Body of pancreas (tissue), 4 donors: ENCODE data around the gene RECK. TPM values are rescaled to one million over a fixed set of nuclear protein-coding genes. Genes with fewer than 3 reads are reported as not detected.

Experiments
- ATAC-seq: fragments of 150-250 bp; one replicate; pipeline ENCODE4 v1.9.1; 2016
- DNase-seq, 4 donors: peaks; one replicate each; pipeline ENCODE4 v3.0.0-alpha.2; 2019
- H3K27ac ChIP-seq, 4 donors: fragments of 200-600 bp; sonication (generic); 1 replicate in 3 of 4; 2 replicates in 1 of 4; pipeline versions ENCODE4 v1.5.1 to v1.6.1; 2016 to 2019; ENCODE audit warnings: mild to moderate bottlenecking in 1 of 4, mixed read lengths in 1 of 4, moderate library complexity in 1 of 4
- H3K27me3 ChIP-seq, 2 donors: fragments of 200-600 bp; sonication (generic); one replicate each; pipeline ENCODE4 v1.6.0; 2016; ENCODE audit warnings: mild to moderate bottlenecking in 1 of 2
- H3K36me3 ChIP-seq, 2 donors: fragments of 200-600 bp; sonication (generic); replicated peaks in 1 of 2; 2 replicates each; pipeline ENCODE4 v1.5.1; 2016; ENCODE audit warnings: low read depth in 2 of 2; ENCODE audit not compliant: insufficient read depth in 1 of 2
- H3K4me1 ChIP-seq: fragments of 200-600 bp; sonication (generic); one replicate; pipeline ENCODE4 v1.6.0; 2016
- H3K4me3 ChIP-seq, 2 donors: fragments of 200-600 bp; sonication (generic); 1 replicate in 1 of 2; 2 replicates in 1 of 2; pipeline ENCODE4 v1.5.1; 2016 to 2019
- H3K9me3 ChIP-seq, 3 donors: fragments of 200-600 bp; sonication (generic); 1 replicate in 2 of 3; 2 replicates in 1 of 3; pipeline ENCODE4 v1.5.1; 2016
- POLR2A ChIP-seq, 3 donors: fragments of 450-650 bp; IDR thresholded peaks; one replicate each; pipeline ENCODE4 v1.6.1; 2016; ENCODE audit warnings: antibody characterized with exemption in 3 of 3, mild to moderate bottlenecking in 2 of 3
- WGBS, 2 donors: methylation state at CpG; one replicate each; pipeline ENCODE4 v1.1.5; 2017; 5-methylcytosine and 5-hydroxymethylcytosine counted together
- intact Hi-C: fragments of 100-400 bp; cut with DNase I; formaldehyde crosslinking; loops from one replicate; pipeline ENCODE4 v1.15.1; 2023
- total RNA-seq, 2 donors: library from RNA; depleted of rRNA; stranded (reverse); fragments of >200 nt; gene quantifications; one replicate each; pipeline ENCODE4 v1.1.0, GENCODE V29; 2016
- TF ChIP-seq, protein P1 (sequence below), 7 experiments: fragments of 450-650 bp in 4 of 7; fragments of 200-600 bp in 3 of 7; sonication (generic) in 3 of 7; IDR thresholded peaks; one replicate each; pipeline ENCODE4 v1.5.1; 2016 to 2019; ENCODE audit warnings: antibody characterized with exemption in 7 of 7

The RECK gene
- total RNA-seq, 2 donors from 2014 or later, result 2.6 to 7.0 TPM

DNA sequence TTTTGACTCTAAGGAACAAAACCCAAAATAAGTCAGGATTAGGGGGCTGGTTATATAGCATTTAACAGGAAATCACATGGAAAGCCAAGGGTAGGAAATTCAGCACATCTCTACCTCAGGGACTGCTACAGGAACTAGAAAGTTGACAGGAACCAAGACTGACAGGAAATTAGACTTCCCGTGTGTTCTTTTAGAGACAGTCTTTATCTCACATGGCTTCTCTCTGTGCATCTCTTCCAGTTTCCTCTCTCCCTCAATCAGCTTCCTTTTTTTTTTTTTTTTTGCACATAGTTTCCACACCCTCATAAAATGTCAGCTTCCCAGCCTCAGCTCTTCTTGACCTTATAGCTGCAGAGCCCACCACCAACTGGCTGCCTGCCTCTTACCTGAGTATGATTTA is 4.8 kb downstream of the RECK start:
- H3K27me3 ChIP-seq, result no peaks in the 10 kb centered on the region
- H3K27ac ChIP-seq, result no peak overlapping the region
- TF ChIP-seq POLR2A (IDR thresholded peaks at IDR 0.05), result no peak
- TF ChIP-seq, protein P1, sequence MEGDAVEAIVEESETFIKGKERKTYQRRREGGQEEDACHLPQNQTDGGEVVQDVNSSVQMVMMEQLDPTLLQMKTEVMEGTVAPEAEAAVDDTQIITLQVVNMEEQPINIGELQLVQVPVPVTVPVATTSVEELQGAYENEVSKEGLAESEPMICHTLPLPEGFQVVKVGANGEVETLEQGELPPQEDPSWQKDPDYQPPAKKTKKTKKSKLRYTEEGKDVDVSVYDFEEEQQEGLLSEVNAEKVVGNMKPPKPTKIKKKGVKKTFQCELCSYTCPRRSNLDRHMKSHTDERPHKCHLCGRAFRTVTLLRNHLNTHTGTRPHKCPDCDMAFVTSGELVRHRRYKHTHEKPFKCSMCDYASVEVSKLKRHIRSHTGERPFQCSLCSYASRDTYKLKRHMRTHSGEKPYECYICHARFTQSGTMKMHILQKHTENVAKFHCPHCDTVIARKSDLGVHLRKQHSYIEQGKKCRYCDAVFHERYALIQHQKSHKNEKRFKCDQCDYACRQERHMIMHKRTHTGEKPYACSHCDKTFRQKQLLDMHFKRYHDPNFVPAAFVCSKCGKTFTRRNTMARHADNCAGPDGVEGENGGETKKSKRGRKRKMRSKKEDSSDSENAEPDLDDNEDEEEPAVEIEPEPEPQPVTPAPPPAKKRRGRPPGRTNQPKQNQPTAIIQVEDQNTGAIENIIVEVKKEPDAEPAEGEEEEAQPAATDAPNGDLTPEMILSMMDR (IDR thresholded peaks at IDR 0.05), result no peak
- H3K9me3 ChIP-seq, result no peaks in the 10 kb centered on the region
- peaks cover 10% of the 10 kb centered on the region for H3K4me1 ChIP-seq
- ATAC-seq (no peak), DNase-seq (no peak)
- WGBS, 2 donors, result 48 to 50% methylated on average over 1 of the region's 1 CpG
- no peak overlapping the region for H3K4me3 ChIP-seq
- H3K36me3 ChIP-seq, result no peaks in the 10 kb centered on the region
- intact Hi-C loops, result no loop called here

DNA sequence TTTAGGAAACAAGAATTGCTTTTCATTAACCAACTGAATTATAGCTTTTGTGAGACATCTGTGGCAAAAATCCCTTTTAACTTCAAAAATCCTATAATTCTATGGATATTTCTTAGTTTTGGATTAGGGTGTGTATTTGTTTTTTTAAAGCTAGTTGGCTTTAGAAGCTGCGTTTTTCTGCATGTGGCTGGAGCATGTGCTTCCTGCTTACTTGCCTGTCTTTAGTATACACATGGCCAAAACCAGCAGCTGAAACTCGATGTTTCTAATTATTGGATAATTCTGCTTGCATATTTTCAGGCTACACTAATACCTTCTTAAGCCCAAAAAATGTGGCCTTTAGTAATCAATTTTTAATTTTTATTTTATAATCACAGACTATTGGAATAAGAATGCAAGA is 8.9 kb downstream of the RECK start:
- Histone ChIP-seq H3K27ac (no peak overlapping the region), H3K36me3 (no peaks in the 10 kb centered on the region), H3K9me3 (no peaks in the 10 kb centered on the region), H3K4me1 (no peaks in the 10 kb centered on the region), H3K27me3 (no peaks in the 10 kb centered on the region), H3K4me3 (no peak overlapping the region)
- no peak for TF ChIP-seq POLR2A (IDR thresholded peaks at IDR 0.05)
- TF ChIP-seq, protein P1 (IDR thresholded peaks at IDR 0.05), result no peak
- intact Hi-C loops, result no loop called here
- ATAC-seq (no peak), DNase-seq (no peak)
- WGBS, 2 donors, result 80 to 82% methylated on average over 2 of the region's 2 CpGs

DNA sequence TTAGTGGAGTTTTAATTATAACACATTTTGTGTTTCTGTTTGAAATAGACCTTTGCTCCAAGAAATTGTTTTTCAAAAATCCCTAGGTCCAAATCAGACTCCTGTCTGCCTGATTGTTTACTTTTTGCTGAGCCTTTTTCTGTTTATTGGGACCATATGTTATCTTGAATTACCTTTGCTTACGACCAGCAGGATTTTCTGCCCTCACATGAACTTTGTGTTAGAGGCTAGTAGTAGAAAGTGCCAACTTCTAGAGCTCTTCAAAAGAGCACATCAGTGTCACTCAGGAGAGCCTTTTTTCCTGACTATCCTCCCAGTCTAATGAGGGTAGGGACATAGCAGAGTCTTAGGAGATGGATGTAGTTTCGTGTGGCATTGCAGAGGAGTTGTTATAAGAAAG is 10.2 kb downstream of the RECK start:
- no peak for DNase-seq
- Histone ChIP-seq H3K4me3 (no peak overlapping the region), H3K9me3 (no peaks in the 10 kb centered on the region), H3K4me1 (no peaks in the 10 kb centered on the region), H3K36me3 (no peaks in the 10 kb centered on the region), H3K27me3 (no peaks in the 10 kb centered on the region), H3K27ac (no peak overlapping the region)
- intact Hi-C loops, result no loop called here
- ATAC-seq, result no peak
- TF ChIP-seq POLR2A (IDR thresholded peaks at IDR 0.05), result no peak
- TF ChIP-seq, protein P1 (IDR thresholded peaks at IDR 0.05), result no peak
- WGBS, 2 donors, result 16 to 42% methylated on average over 2 of the region's 2 CpGs

DNA sequence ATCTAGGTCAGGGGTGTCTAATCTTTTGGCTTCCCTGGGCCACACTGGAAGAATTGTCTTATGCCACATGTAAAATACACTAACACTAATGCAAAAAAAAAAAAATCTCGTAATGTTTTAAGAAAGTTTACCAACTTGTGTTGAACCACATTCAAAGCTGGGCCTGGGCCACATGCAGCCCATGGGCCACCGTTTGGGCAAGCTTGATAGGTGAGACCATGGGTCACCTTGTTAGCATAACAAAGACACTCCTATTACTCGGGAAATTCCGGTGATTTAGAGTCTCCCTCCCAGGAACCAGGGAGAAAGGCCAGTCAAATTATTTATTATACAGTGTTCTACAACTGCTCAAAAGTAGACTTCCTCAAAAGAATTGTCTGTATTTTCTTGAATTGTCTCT is 12.7 kb downstream of the RECK start:
- no peaks in the 10 kb centered on the region for H3K4me1 ChIP-seq
- WGBS, 2 donors, result 66 to 69% methylated on average over 4 of the region's 4 CpGs
- TF ChIP-seq POLR2A (IDR thresholded peaks at IDR 0.05), result no peak
- TF ChIP-seq, protein P1 (IDR thresholded peaks at IDR 0.05), result no peak
- H3K9me3 ChIP-seq, result no peaks in the 10 kb centered on the region
- H3K36me3 ChIP-seq, result no peaks in the 10 kb centered on the region
- H3K27me3 ChIP-seq, result no peaks in the 10 kb centered on the region
- DNase-seq, result no peak
- intact Hi-C loops, result no loop called here
- no peak overlapping the region for H3K27ac ChIP-seq
- no peak for ATAC-seq
- H3K4me3 ChIP-seq, result no peak overlapping the region

DNA sequence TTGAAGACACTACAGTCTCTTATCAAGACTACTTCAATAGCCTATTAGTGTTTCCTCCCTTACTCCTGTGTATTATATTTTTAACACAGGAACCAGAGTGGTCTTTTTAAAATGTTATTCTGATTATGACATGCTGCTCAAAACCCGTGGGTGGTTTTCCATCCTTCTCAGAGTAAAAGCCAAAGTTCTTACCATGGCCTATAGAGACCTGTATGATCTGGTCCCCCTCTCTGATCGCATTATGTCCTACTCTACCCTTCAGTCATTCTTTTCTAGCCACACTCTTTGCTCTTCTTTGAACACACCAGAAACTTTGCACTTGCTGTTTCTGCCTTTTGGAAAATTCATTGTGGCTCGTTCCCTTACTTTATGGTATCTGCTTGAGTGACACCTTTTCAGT is 13.8 kb downstream of the RECK start:
- no peaks in the 10 kb centered on the region for H3K27me3 ChIP-seq

More for the DNA sequence above, 13.8 kb downstream of the RECK start:
- Histone ChIP-seq H3K9me3 (no peaks in the 10 kb centered on the region), H3K4me3 (no peak overlapping the region), H3K27ac (no peak overlapping the region), H3K36me3 (no peaks in the 10 kb centered on the region), H3K4me1 (no peaks in the 10 kb centered on the region)
- intact Hi-C loops, result no loop called here
- TF ChIP-seq, protein P1 (IDR thresholded peaks at IDR 0.05), result no peak
- no peak for TF ChIP-seq POLR2A (IDR thresholded peaks at IDR 0.05)
- ATAC-seq (no peak), DNase-seq (no peak)
- 85 to 87% methylated on average over 3 of the region's 3 CpGs for WGBS, 2 donors
